ENCODE measurements around the gene DLST. TPM values are rescaled to one million over a fixed set of nuclear protein-coding genes. Genes with fewer than 3 reads are reported as not detected.

Gene DLST
- total RNA-seq, 5 donors from 2014 or later (not counting 1 experiment from before 2014, with no cell fraction given): 88.3 to 128 (median 102) TPM

GRCh38 chr14:74896400-74896799 lies 14.7 kb downstream of the DLST start:
- H3K9me3 ChIP-seq: no peaks in the 10 kb centered on the region
- peaks cover 76% of the 10 kb centered on the region for H3K36me3 Mint-ChIP-seq
- H3K27me3 Mint-ChIP-seq: no peaks in the 10 kb centered on the region
- no peaks in the 10 kb centered on the region for H3K9me3 Mint-ChIP-seq
- peak overlapping the region in 1 of 2 donors; percentile 7 for H3K27ac Mint-ChIP-seq
- no peak for DNase-seq
- no peak for ATAC-seq (replicated peaks in 1 of 4)
- H3K4me1 Mint-ChIP-seq: peaks cover 0 to 5% (median 0%) of the 10 kb centered on the region in 3 donors
- CTCF ChIA-PET: interaction anchor here in 1 of 2 donors (0.9 to 1.7 kb wide), 2 partner anchors 9 to 35 kb away, joined by 4 read pairs; no protein-coding TSS in a partner anchor
- no peaks in the 10 kb centered on the region for H3K27me3 ChIP-seq (replicated peaks in 1 of 2; ENCODE audit: control insufficient read depth in 2 of 2, extremely low read depth in 1 of 2, insufficient read depth in 2 of 2, low read length in 1 of 2)
- peaks cover 22 to 100% of the 10 kb centered on the region in 2 donors for H3K36me3 ChIP-seq (ENCODE audit: control insufficient read depth in 2 of 2, extremely low read depth in 1 of 2, insufficient read depth in 1 of 2, low read length in 1 of 2)
- no peaks in the 10 kb centered on the region for H3K4me1 ChIP-seq (ENCODE audit: control insufficient read depth in 1 of 2, extremely low read depth in 1 of 2, insufficient read depth in 2 of 2, low read length in 2 of 2)
- WGBS (ENCODE audit: insufficient coverage): 90% methylated on average over 1 of the region's 3 CpGs
- POLR2A ChIA-PET: no interaction called here
- no peak overlapping the region for H3K27ac ChIP-seq (ENCODE audit: low read length)
- H3K4me3 ChIP-seq (ENCODE audit: control insufficient read depth in 1 of 2, extremely low read depth in 1 of 2, low read length in 1 of 2): no peak overlapping the region
- H3K4me3 Mint-ChIP-seq: no peak overlapping the region

- WGBS (ENCODE audit: insufficient coverage): 100% methylated on average over 1 of the region's 4 CpGs
- DNase-seq (no peak), ATAC-seq (replicated peaks in 1 of 4) (no peak)
- no peak overlapping the region for H3K27ac ChIP-seq (ENCODE audit: low read length)
- H3K27ac Mint-ChIP-seq: no peak overlapping the region
- H3K4me1 Mint-ChIP-seq: peaks cover 0 to 5% (median 0%) of the 10 kb centered on the region in 3 donors
- no peaks in the 10 kb centered on the region for H3K4me1 ChIP-seq (ENCODE audit: control insufficient read depth in 1 of 2, extremely low read depth in 1 of 2, insufficient read depth in 2 of 2, low read length in 2 of 2)
- CTCF ChIA-PET: interaction anchor here (0.6 to 1.7 kb wide), 6 partner anchors 8 to 986 kb away, joined by 3 to 5 read pairs (median 3); no protein-coding TSS in a partner anchor
- H3K9me3 ChIP-seq: no peaks in the 10 kb centered on the region
- H3K36me3 ChIP-seq (ENCODE audit: control insufficient read depth in 2 of 2, extremely low read depth in 1 of 2, insufficient read depth in 1 of 2, low read length in 1 of 2): peaks cover 20 to 100% of the 10 kb centered on the region in 2 donors
- peaks cover 80% of the 10 kb centered on the region for H3K36me3 Mint-ChIP-seq
- no peak overlapping the region for H3K4me3 Mint-ChIP-seq
- no peaks in the 10 kb centered on the region for H3K27me3 Mint-ChIP-seq
- no peaks in the 10 kb centered on the region for H3K27me3 ChIP-seq (replicated peaks in 1 of 2; ENCODE audit: control insufficient read depth in 2 of 2, extremely low read depth in 1 of 2, insufficient read depth in 2 of 2, low read length in 1 of 2)
- POLR2A ChIA-PET: interaction anchor here (0.6 to 0.7 kb wide), 2 partner anchors 20 to 127 kb away, joined by 7 to 8 read pairs; no protein-coding TSS in a partner anchor
- H3K4me3 ChIP-seq (ENCODE audit: control insufficient read depth in 1 of 2, extremely low read depth in 1 of 2, low read length in 1 of 2): no peak overlapping the region
- no peaks in the 10 kb centered on the region for H3K9me3 Mint-ChIP-seq
Observed at GRCh38 chr14:74897642-74898041, 15.9 kb downstream of the DLST start.

DNA sequence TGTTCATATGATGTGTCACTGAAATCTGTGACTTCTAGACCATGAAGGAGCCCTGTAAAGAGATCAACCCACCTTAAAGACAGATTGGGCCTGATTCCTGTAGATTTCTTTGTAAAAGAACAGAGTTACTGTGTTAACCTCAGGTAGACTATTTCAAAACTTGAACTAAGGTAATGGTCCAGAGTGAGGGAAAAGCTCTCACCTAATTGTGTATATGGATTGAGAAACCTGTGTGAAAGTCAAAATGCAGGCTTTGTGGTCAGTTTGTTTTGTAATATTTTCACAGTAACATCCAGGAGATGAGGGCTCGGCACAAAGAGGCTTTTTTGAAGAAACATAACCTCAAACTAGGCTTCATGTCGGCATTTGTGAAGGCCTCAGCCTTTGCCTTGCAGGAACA lies 16.4 kb downstream of the DLST start:
- CTCF ChIA-PET: interaction anchor here (0.6 to 1.7 kb wide), 6 partner anchors 8 to 986 kb away, joined by 3 to 5 read pairs (median 3); no protein-coding TSS in a partner anchor
- Histone ChIP-seq H3K9me3 (no peaks in the 10 kb centered on the region), H3K4me3 (ENCODE audit: control insufficient read depth in 1 of 2, extremely low read depth in 1 of 2, low read length in 1 of 2) (no peak overlapping the region), H3K4me1 (ENCODE audit: control insufficient read depth in 1 of 2, extremely low read depth in 1 of 2, insufficient read depth in 2 of 2, low read length in 2 of 2) (no peaks in the 10 kb centered on the region), H3K27ac (ENCODE audit: low read length) (no peak overlapping the region), H3K36me3 (ENCODE audit: control insufficient read depth in 2 of 2, extremely low read depth in 1 of 2, insufficient read depth in 1 of 2, low read length in 1 of 2) (peaks cover 22 to 100% of the 10 kb centered on the region in 2 donors), H3K27me3 (replicated peaks in 1 of 2; ENCODE audit: control insufficient read depth in 2 of 2, extremely low read depth in 1 of 2, insufficient read depth in 2 of 2, low read length in 1 of 2) (no peaks in the 10 kb centered on the region)
- ATAC-seq (replicated peaks in 1 of 4) (no peak), DNase-seq (no peak)
- Mint-ChIP-seq H3K4me3 (no peak overlapping the region), H3K36me3 (peaks cover 79% of the 10 kb centered on the region), H3K4me1 (peaks cover 0 to 5% (median 0%) of the 10 kb centered on the region in 3 donors), H3K27me3 (no peaks in the 10 kb centered on the region), H3K9me3 (no peaks in the 10 kb centered on the region), H3K27ac (no peak overlapping the region)
- WGBS (ENCODE audit: insufficient coverage): no CpG with 5 or more reads among the region's 2 CpGs
- POLR2A ChIA-PET: interaction anchor here (0.6 to 0.7 kb wide), 2 partner anchors 20 to 127 kb away, joined by 7 to 8 read pairs; no protein-coding TSS in a partner anchor

DNA sequence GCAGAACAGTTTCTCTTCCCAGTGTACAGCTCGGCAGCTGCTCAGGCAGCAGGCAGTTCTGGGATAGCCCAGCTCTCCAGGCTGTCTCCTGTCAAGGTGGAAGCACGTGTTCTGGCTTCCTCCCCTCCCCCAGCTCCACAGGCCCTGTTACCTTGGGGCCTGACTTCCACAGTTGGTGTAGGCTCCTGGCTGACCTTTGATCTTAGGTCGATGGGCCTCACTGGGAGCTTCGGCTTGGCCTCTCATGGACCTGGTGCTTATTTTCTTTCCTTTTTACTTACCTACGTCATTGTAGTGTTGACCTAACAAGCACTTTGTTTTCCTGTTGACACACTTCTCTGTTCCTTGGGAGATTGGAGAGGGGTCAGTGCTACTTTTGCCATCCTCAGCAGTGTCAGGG lies 17.0 kb downstream of the DLST start:
- no peak for ATAC-seq (replicated peaks in 1 of 4)
- Histone ChIP-seq H3K9me3 (no peaks in the 10 kb centered on the region), H3K27ac (ENCODE audit: low read length) (no peak overlapping the region), H3K36me3 (ENCODE audit: control insufficient read depth in 2 of 2, extremely low read depth in 1 of 2, insufficient read depth in 1 of 2, low read length in 1 of 2) (peaks cover 23 to 98% of the 10 kb centered on the region in 2 donors), H3K4me1 (ENCODE audit: control insufficient read depth in 1 of 2, extremely low read depth in 1 of 2, insufficient read depth in 2 of 2, low read length in 2 of 2) (no peaks in the 10 kb centered on the region), H3K4me3 (ENCODE audit: control insufficient read depth in 1 of 2, extremely low read depth in 1 of 2, low read length in 1 of 2) (no peak overlapping the region), H3K27me3 (replicated peaks in 1 of 2; ENCODE audit: control insufficient read depth in 2 of 2, extremely low read depth in 1 of 2, insufficient read depth in 2 of 2, low read length in 1 of 2) (no peaks in the 10 kb centered on the region)
- H3K27ac Mint-ChIP-seq: peak overlapping the region in 1 of 2 donors; percentile 11
- no peaks in the 10 kb centered on the region for H3K27me3 Mint-ChIP-seq
- H3K4me1 Mint-ChIP-seq: peaks cover 0 to 5% (median 0%) of the 10 kb centered on the region in 3 donors
- H3K36me3 Mint-ChIP-seq: peaks cover 76% of the 10 kb centered on the region
- H3K9me3 Mint-ChIP-seq: no peaks in the 10 kb centered on the region
- ChIA-PET POLR2A (no interaction called here), CTCF (no interaction called here)
- no peak overlapping the region for H3K4me3 Mint-ChIP-seq
- WGBS (ENCODE audit: insufficient coverage): 94% methylated on average over 3 of the region's 5 CpGs
- DNase-seq: no peak

DNA sequence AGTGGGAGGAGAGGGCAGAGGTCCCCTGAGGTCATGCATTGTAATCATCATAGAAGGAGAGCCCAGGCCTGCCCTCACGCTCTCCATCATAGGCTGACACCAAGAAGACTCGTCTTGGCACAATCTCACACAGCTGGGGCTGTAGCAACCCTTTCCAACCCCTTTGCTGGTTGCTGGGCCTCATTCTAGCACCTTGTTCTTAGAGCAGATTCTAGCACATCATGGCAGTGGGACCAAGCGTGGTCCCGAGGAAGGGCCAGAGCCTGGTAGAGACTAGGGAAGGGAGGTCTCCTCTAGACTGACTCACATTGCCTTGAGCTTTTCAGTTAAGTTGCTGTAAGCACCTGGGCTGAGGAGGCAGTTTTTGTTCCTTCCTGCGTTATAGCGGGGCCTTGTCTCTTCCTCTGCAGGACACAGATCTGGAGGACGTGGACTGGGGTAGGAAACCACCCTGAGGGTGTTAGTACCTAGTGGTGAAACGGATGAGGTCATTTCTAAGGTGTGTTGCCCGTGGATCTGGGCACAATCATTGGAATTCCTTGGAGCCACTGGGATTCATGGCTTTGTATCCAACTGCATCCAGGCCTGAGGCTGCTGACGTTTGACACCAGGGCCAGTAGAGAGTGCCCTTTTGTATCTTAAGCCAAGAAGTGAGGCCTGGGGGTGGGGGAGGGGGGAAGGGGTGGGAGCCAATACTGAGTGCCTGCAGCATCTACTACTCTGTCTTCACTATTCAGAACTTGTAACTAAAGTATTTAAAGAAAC lies 21.4 kb downstream of the DLST start:
- ATAC-seq (replicated peaks in 1 of 4): no peak
- no peak for DNase-seq
- H3K36me3 Mint-ChIP-seq: peaks cover 42% of the 10 kb centered on the region
- H3K9me3 ChIP-seq: no peaks in the 10 kb centered on the region
- no peak overlapping the region for H3K4me3 ChIP-seq (ENCODE audit: control insufficient read depth in 1 of 2, extremely low read depth in 1 of 2, low read length in 1 of 2)
- no peaks in the 10 kb centered on the region for H3K27me3 ChIP-seq (replicated peaks in 1 of 2; ENCODE audit: control insufficient read depth in 2 of 2, extremely low read depth in 1 of 2, insufficient read depth in 2 of 2, low read length in 1 of 2)
- peak overlapping the region; percentile 52 to 66 for H3K27ac Mint-ChIP-seq
- H3K27ac ChIP-seq (ENCODE audit: low read length): no peak overlapping the region
- no peaks in the 10 kb centered on the region for H3K9me3 Mint-ChIP-seq
- peaks cover 0 to 11% (median 11%) of the 10 kb centered on the region in 3 donors for H3K4me1 Mint-ChIP-seq
- ChIA-PET POLR2A (interaction anchor here in 1 of 2 donors (0.6 kb wide), 1 partner anchor 405 kb away, joined by 4 read pairs; no protein-coding TSS in a partner anchor), CTCF (interaction anchor here in 1 of 2 donors (6.8 kb wide), 1 partner anchor 44 kb away, joined by 166 read pairs; no protein-coding TSS in a partner anchor)
- no peak overlapping the region for H3K4me3 Mint-ChIP-seq
- 89% methylated on average over 3 of the region's 10 CpGs for WGBS (ENCODE audit: insufficient coverage)
- H3K27me3 Mint-ChIP-seq: no peaks in the 10 kb centered on the region
- H3K4me1 ChIP-seq (ENCODE audit: control insufficient read depth in 1 of 2, extremely low read depth in 1 of 2, insufficient read depth in 2 of 2, low read length in 2 of 2): peaks cover 0 to 17% of the 10 kb centered on the region in 2 experiments
- H3K36me3 ChIP-seq (ENCODE audit: control insufficient read depth in 2 of 2, extremely low read depth in 1 of 2, insufficient read depth in 1 of 2, low read length in 1 of 2): peaks cover 15 to 71% of the 10 kb centered on the region in 2 donors
